Brain pericyte (primary cell): ENCODE measurements around the gene EPB41L2.
A peak's percentile ranks its signal among the peaks of the same experiment; 100 is the strongest.

Experiments used
- DNase-seq: peaks from one replicate; pipeline ENCODE4 v3.0.0-alpha.2; 2012; ENCODE audit warnings: low read depth, low spot score

EPB41L2 gene

DNA sequence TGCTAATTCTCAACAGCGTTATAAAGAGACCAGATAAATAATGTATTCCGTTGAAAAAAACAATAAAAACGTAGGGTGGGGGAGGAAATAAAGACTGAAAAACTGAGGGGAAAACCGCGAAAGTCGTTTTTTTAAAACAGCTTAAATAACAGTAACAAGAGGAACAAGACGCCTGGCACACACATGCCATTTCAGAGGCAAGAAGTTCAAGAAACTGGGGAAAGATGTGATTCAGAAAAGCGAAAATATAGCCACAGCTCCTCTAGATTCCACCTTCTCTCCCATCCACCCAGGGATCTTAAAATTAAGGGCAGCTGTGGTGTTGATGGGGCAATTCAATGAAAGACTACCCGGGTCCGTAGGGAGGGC lies 1.3 kb downstream of the EPB41L2 start:
- DNase-seq: no peak

DNA sequence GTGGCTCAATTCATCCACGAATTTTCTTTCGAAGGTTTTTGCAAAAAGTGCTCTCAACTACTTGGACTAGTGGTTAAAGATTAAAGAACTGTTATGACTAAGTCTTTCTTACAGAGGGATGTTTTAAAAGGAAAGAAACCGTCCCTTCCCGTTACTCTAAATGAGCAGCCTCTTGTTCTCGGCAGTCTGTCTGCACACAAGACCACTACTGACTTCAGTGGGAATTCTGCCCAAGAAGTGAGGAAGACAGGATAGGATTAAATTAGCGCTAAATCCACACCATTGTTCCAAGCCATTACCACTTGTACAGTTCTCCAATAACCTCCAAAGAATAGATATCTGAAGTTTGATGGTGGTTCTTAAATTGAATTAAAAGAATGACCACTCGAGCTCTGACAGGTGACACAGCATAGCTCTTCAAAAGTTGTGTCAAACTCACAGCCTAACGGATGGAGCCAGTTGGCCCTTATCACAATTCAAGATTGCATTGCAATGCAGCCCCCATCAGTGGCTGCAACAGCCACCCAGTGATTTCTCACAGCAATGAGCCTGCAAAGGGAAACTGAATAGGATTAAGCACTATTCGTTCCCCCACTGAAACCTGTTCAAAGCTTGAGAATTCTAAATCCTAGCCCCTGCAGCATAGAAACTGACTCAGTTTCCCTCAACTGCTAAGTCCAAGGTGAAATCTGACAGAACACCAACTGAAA lies 1.8 kb downstream of the EPB41L2 start:
- no peak for DNase-seq

DNA sequence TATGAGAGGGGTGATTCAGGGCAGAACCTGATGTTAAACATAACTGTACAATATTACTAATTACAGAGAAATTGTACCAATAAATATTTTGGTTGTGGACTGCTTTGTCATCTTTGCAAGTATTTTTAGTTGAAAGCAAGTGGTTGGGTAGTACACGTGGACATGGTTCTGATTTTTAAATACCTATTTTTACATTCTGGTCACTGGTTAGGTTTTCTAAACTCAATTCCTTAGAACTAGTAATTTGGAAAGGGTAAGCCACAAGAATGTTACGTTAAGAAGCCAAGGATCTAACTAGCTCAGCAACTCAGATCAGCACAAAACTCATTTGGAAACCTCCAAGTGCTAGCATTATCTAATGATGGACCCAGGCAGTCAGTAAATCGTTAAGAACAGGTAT lies 2.7 kb downstream of the EPB41L2 start:
- no peak for DNase-seq

DNA sequence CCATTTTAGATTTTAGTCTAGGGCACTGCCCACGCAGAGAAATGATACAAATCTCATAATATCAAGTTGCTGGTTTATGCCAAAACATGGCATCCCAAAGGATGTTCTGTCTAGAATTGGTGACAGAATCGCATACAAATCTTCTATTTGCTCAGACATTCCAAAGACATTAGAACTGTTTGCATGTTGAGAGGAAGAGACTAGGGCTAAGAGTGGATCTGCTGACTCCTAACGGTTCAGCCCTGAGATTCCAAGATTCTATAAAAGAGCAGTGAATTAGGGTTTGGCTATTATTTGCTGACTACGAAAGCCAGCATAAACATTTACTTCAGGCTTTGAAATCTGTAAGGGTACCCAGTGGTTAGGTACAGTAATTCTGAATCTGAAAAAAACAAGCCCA lies 3.6 kb downstream of the EPB41L2 start:
- no peak for DNase-seq

DNA sequence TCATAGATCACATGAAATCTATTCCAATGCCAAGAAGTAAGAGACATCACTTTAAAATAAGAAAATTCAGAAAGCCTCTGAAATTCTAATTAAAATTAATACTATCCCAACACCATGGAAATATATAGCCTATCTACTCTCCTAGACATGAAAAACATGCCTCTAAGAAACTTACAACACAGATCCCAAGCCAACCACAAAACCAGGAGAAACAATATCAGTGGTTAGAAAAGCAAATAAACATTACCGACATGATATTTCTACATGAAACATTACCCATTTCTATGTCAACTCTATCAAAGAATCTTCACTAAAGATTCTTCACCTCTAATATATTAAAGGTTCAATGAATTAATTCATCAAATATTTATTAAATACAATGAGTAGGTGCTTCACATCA lies 4.8 kb downstream of the EPB41L2 start:
- DNase-seq: peak; percentile 48

DNA sequence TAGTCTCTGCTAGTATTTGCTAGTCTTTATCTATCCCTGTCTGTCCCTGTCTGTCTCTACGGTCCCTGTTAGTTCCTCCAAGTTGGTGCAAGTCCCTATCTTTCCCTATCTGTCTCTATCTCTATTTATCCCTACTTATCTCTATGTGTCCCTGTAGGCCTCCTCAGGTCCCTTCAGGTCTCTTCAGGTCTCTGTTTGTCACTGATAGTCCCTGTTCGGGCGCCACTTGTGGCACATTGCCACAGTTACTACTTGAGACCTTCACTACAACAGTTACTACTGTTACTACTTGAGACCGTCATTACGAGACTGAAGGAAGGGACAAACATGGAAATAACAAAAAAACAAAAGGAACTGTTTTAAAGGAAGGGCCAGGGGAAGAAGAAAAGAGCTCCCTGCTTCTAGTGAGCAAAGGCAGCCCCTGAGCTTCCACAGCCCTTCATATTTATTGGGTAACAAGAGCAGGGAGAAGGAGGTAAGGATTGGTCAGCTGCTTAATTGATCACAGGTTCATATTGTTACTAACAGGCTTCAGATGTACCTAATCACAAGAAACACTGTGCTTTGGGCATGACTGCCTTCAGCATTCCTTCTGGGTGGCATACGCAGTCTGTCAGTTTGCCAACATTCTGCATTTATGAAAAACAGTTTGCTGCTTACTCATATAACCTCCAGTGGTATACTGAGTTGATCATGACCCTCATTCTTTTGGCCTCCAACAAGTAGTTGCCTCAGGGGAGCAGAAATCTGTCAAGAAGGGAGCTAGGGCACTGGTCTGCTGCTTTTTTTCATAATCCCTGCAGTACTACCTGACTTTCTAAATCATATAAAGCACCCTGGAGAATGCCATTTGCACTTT lies 8.4 kb downstream of the EPB41L2 start:
- DNase-seq: no peak

DNA sequence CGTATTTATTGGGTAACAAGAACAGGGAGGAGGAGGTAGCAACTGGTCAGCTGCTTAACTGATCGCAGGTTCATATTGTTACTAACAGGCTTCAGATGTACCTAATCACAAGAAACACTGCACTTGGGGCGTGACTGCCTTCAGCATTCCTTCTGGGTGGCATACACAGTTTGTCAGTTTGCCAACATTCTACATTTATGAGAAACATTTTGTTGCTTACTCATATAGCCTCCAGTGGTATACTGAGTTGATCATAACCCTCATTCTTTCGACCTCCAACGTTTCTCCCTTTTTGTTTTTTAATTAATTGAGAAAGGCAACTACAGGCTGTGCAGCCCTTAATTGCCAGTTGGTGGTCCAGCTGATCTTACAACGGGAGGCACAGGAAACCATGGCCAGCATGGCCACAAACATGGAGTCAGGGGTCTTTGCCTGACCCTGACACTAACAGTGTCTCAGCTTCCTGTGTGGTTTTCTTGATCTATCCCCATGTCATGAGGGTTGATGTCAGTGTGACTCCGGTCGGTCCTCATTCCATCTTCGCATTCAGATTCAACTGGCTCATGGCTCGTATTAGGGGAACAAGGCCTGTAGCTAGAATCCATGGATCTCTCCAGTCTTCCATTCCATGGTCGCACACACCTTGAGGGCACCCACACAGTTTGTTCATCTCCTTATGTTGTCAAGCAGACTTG lies 9.4 kb downstream of the EPB41L2 start:
- DNase-seq: no peak

DNA sequence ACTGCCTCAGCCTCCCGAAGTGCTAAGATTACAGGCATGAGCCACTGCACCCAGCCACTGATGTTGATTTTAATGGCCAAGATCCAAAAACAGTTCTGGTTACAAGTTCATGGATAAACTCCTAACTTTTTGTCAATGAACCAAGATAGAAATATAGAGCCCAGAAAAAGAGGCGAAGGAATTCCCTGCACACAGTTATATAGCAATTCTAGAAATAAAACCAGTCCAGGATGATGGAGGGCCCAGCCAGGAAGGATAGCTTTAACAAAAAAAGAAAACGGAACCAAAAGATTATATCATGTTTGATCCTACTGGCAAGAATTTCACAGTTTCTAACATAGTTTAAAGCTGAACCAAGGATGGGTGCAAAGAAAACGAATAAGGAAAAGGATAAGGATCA lies 10.9 kb downstream of the EPB41L2 start:
- no peak for DNase-seq

DNA sequence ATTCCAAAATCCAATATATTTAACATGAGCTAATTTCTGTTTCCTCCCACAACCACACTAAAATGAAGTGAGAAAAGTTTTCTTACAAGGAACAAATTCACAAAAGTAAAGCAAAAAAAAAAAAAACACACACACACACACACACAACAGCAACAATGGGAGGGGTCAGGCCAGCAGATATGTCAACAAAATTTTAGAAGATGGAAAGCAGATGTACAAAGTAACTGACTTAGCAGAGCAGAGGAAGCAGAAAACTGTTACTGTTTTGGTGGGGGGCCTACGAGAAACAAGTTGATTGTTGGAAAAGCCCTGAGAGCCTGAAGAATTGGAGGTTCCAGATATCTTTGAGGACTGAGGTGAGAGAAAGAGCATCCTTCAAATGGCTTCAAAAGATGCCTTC lies 11.7 kb downstream of the EPB41L2 start:
- no peak for DNase-seq

DNA sequence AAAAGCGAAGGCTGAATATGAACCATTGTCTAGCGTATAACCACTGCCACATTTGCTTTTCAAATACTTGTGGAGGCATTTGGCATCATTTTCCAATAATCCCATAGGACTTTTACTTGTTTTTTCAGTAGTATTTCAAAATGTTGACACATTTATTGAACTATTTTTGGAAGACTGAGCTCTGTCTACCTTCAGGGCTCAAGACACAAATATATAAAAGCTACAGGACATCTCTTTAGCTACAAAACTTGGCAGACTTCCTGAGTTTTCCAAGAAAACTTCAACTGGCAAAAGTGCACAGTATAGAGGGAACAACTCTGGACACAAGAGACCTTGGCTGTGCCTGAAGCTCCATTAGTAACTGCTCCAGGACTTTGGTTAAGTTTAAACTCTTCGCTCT lies 13.4 kb downstream of the EPB41L2 start:
- no peak for DNase-seq

DNA sequence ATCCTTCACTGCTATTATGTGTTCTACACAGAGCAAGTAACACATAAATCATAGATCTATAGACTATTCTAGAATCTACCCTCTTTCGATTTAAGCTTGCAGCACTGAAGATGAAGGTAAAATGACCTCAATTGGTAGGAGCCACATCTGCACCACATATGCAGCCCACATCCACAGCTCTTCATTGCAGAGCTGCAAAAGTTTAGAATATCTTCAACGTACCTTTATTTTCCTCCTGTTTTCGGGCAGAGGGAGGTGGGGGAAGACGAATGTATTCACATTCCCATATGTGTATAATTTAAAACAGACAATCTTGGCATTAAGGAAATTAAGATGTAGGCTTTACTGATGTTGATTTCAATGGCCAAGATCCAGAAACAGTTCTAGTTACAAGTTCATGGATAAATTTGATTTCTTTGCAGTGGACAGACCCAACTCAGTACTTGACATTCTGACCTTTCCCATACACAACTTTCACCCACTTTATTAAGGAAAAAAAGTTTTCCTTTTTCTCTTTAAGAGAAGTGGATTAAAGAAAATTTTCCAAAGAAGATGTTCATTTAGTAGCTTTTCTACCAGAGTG lies 14.0 kb downstream of the EPB41L2 start:
- DNase-seq: no peak

DNA sequence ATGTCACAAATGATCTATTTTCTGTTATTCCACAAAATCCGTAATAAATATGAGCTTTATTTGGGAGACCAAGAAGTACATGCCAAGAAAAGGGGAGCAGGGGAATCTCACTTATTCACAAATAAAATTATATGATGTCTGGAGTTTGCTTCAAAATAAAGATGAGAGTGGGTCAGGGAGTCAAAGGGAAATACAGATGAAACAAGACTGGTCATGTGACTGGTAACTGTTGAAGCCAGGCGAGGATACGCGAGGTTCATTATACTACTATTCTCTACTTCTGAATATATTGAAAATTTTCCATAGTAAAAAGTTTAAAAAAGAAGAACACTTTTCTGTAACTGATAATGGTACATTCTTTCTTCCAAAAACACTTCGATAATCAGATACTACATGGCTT lies 14.6 kb downstream of the EPB41L2 start:
- no peak for DNase-seq

DNA sequence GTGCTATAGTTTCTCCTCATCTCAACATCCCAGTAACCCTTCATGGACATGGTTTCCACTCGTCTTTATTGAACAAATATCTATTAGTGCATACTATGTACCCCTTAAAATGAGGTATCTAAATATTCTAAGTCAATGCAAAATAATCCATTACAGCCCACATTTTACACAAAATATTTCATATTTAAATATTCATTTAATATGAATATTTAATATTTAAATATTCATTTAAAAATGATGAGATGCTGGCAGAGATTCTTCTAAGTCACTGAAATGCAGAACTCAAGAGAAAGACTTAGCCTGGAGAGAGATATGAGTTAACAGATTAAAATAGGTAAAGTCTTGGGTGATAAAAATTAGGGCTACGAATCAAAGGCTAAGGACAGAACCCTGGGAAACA lies 17.9 kb downstream of the EPB41L2 start:
- no peak for DNase-seq

DNA sequence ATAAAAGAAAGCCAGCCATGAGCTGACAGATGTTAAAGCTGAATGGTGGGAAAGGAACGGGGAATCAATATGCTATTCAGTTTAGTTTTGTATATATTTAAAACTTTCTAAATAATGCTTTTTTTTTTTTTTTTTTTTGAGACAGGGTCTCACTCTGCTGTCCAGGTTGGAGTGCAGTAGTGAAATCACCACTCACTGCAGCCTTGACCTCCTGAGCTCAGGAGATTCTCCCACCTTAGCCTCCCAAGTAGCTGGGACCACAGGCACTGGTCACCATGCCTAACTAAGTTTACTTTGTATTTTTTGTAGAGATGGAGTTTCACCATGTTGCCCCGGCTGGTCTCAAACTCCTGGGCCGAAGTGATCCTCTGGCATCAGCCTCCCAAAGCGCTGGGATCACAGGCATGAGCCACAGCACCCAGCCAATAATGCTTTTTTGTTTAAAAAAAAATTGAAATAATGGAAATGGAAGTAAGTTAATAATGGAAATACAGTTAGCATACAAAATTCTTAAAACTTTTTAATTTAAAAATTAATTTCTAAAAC lies 19.1 kb downstream of the EPB41L2 start:
- no peak for DNase-seq

DNA sequence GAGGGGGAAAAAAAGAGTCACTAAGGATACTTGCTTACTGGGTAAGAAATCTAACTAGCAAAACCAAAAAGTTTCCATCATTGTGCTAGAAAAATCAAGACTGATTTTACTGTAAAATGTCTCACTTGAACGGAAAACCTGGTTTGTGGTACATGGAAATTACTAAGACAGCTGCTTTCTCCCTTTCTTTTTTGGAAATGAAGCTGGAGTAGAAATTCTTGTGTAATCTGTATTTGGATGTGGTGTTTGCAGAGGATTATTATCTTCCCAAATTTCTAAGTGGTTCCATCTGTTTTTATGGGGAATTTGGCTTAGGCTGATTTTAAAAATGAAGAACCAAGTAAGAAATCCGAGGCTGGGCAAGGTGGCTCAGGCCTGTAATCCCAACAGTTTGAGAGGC lies 20.4 kb downstream of the EPB41L2 start:
- no peak for DNase-seq

DNA sequence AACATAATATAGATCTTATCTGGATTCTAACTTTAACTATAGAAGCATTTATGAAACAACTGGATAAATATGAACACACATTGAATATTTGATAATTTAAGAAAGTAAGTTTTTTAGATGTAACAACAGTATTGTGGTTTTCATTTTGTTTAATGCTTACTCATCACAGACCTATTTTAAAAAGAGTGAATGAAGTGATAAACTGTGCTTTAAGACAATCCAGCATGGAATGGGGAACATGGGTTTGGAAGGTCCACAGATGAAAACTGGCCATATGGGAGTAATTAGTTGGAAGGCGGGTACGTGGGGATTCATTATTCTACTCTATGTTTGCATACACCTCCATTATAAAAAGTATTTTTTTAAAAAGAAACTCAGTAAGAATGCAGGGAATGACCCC lies 21.2 kb downstream of the EPB41L2 start:
- DNase-seq: no peak

DNA sequence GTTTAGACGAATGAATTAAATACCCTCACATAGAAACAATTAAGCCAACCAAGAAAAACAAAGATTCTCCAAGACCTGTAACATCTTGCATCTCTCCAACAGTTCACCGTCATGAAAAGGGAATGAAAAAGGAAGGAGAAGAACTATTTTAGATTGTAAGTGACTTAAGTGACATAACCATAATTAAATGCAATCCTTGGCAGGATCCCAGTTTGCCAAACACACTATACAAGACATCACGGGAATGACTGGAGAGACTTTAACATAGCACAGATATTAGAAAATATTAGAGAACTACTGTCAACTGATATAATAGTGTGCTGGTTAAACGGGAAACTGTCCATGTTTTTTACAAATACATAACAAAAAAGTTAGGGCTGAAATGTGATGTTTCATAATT lies 22.2 kb downstream of the EPB41L2 start:
- no peak for DNase-seq

DNA sequence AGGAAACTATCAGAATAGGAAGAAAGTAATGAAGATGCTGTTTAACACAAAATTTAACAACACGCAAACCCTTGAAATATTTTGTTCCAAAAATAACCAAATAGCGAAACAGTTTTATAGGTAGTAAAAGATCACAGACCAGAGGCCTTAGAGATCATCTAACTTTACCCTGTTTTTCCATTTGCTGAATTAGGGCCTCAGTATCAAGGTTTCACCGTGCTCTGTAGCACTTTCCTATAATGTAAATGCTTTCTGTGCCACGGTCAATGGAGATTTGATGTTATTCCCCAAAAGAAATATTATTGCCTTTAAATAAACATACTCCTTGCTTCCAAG lies 23.7 kb downstream of the EPB41L2 start:
- DNase-seq: no peak

DNA sequence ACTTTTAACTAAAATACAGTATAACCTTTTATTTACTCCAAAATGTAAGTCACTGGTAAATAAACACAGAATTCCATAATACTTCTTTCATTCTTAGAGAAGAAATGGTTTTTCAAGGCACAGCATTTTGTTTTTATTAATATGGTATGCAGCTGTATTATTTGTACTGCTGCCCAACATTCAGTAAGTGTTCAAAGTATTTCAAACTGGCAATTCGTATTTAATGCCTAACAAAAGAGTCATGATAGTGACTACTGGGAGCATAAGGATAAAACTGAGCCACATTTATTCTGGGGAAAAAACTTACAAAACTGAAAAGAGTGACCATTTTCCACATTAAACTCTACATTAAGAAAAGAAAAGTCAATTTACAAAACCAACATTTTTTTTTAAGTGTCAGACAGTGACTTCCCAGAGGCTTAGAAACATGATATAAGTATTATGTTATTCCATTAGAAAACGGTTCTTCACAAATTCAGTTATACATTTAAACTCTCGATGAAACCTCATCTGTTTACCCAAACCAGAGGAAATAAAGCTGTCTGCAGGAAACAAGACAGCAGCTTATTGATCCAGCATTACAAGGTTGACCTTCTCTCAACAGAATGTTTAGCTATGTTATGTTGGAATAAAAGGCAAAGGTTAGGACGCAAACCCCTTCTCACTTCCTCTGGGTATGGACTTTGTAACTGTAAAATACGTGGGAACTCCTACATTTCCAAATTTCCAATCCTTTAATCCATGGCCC lies 24.3 kb downstream of the EPB41L2 start:
- no peak for DNase-seq

DNA sequence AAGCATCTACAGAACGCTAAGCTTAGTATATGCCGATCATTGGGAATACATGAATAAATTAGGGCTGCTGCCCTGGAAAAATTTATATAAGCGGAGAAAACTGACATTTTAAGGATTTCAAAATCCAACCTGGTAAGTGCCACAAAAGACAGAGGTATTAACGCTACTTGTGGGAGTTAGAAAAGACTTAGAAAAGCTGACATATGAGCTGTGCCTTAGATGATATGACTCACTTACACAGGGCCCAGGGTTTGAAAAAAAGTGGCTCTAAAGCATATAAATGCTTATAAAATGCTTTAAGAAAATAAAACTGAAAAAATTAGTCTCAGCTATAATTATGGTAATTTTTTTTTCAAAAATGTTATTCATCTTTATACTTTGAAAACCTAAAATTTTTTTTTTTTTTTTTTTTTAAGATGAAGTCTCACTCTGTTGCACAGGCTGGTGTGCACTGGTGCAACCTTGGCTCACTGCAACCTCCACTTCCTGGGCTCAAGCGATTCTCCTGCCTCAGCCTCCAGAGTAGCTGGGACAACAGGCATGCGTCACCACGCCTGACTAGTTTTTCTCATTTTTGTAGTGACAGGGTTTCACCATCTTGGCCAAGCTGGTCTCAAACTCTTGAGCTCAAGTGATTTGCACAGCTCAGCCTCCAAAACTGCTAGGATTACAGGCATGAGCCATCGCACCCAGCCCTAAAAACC lies 25.7 kb downstream of the EPB41L2 start:
- no peak for DNase-seq

DNA sequence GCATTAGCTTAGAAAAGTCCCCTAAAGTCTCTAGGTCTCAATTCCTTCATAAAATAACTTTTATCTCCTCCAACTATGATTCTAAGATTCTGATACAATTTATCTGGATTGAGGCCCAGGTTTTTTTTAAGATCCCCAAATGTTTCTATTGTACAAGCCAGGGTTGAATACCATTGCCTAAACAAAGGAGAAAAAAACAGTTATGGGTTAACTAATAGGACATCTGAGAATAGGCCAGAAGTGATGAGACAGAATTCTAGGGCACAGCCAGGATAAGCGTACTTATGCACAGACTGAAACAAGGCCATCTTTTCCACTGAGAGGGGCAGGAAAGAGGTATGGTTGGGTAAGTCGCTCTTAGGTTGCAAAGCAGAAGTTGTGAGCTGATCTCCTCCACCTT lies 26.4 kb downstream of the EPB41L2 start:
- no peak for DNase-seq
